HG03354 (cell line): Measurements from ENCODE around the gene GAS7.
"Not testable (repeated sequence)": the region's sequence is repeated elsewhere in the genome, so short reads cannot be mapped to it uniquely, and the experiment has no call there.

Experiments
- ATAC-seq: cut with Tn5 transposase; IDR thresholded peaks from one replicate; pipeline ENCODE4 v1.9.1; 2021; ENCODE audit warnings: mild to moderate bottlenecking; ENCODE audit not compliant: unreplicated experiment, poor library complexity, severe bottlenecking

Gene GAS7

GRCh38 chr17:10010752-10011151, 187.7 kb downstream of the GAS7 start:
- ATAC-seq: no peak

DNA sequence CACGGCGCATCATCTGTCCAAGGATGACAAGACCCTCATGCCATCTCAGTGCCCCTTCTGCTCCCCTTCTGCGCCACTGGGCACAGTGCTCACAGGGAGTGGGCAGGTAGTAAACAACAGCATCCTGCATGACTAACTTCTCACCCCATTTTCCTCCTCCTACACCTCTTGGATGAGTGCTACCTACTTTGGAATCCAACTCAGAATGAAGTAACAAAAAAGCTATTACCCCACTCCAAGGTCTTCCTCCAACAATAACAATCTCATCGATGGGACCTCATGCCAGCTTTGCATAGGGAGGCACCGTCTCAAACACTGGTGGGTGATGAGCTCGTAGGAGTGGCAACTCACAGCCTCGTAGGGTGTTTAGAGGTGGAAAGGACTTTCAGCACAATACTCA, 194.7 kb downstream of the GAS7 start:
- no peak for ATAC-seq

GRCh38 chr17:10002567-10003360, 195.6 kb downstream of the GAS7 start:
- not testable (repeated sequence) for ATAC-seq

- no peak for ATAC-seq
These were observed 197.0 kb downstream of the GAS7 start for GRCh38 chr17:10001306-10001873.

DNA sequence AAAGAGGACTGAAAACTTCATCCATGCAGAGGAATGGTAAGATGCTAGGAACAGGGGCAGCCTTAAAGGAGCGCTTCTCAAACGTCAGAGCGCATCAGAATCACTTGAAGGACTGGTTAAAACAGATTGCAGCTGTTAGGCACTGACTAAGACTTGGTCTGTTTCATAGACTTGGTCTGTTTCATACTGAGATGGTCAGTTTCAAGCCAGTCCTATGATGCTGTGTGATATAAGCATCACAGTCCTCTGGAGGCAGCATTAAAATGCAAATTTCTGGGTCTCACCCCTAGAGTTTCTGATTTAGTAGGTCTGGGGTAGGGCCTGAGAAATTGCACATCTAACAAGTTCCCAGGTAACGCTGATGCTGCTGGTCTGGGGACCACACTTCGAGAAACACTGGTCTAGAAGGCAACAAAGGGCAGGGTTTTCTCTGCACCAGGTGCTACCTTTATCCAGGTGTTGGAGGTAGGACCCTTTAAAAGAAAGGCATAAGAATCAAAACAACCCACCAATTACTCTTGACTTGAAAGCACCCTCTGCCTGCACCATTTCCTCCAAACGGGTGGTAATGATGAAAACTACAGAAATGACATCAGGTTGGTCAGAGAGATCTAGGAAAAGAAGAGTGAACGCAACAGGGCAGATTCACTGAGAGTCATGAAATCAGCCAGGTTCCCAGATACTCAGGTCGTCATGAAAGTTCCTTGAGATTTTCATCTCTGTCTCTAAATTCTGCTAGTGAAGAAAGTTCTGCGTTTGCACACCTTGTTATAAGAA, 198.3 kb downstream of the GAS7 start:
- ATAC-seq: no peak

DNA sequence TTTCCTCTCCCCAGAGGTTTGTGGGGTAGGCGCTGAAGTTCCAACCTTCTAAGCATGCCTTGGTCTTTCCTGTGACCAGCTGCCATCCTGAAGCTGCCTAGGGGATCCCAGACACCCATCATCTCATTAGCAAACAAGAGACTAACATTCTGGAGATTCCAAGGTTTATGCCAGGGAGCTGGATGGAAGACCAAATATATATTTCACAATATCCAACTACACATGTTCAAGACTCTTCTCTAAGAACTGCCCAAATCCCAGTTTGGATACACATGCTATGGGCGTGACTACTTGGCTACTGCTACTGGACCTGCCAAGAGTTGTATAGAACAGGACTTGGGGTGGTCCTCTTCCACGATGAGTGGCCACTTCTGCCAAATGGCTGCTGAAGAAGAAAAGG, 200.3 kb downstream of the GAS7 start:
- ATAC-seq: no peak

DNA sequence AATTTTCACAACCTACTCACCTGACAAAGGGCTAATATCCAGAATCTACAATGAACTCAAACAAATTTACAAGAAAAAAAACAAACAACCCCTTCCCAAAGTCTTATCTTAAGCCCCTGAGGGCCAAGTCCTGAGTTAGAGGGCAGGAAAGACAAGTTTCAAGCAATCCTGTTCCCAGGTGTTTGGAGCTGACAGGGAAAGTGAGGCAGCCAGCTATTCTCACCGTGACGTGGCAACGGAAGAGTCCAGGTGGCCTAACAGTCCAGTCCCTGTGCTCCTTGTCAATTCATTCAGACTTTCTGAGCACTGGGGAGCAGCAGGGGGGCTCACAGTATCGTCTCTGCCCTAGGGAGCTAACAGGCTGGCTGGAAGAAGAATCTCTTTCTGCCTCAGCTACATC, 203.6 kb downstream of the GAS7 start:
- ATAC-seq: no peak

GRCh38 chr17:9991796-9992195, 206.6 kb downstream of the GAS7 start:
- no peak for ATAC-seq

- ATAC-seq: no peak
These were observed 207.1 kb downstream of the GAS7 start for GRCh38 chr17:9991351-9991750.

GRCh38 chr17:9987779-9988585, 210.4 kb downstream of the GAS7 start:
- ATAC-seq: no peak

DNA sequence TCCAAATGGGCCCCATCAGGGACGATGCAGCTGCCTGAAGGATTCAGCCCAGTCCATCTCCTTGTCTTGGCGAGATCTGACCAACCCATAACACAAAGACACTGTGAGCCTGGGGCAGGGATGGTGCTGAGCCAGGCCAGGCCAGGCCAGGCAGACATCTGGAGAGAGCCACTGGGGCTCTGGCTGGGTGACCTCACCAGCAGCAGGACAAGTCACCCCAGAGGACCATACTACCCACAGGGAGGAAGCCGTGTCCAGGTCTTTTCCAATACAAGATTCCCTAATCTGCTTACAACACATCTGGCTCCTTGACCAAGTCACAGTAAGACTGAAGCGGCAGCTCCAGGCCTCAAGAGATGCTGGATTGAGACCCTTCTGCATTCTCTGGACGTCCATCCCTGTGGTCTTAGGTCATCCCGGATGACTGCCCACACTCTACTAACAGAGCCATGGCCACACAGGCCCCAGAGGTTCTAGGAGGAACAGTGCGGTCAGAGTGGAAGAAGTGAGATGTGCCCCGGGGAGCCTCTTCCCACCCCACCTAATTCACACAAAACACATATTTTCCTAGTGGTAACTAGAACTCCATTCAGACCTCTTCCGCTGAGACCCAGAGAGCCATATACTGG, 211.5 kb downstream of the GAS7 start:
- ATAC-seq: no peak

- no peak for ATAC-seq
These were observed 212.8 kb downstream of the GAS7 start for GRCh38 chr17:9985646-9986045.

- ATAC-seq: no peak
These were observed 213.6 kb downstream of the GAS7 start for GRCh38 chr17:9984768-9985167.

DNA sequence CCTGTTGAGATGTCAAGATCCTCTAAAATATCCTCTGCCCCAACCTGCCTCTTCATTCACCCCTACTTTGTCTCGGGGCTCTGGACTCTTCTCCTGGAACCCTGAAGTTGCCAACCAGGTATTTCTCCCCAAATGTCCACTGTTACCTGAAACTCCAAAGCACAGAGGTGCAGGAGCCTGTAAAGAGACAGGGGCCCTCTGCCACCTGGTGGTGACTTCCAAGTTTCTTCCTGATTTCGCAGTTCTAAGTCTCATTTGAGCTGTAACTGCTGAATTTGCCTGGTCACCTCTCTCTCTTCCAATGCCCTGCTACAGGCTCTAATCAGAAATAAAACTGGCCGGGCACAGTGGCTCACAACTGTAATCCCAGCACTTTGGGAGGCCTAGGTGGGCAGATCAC, 216.2 kb downstream of the GAS7 start:
- ATAC-seq: no peak

- ATAC-seq: no peak
These were observed 217.0 kb downstream of the GAS7 start for GRCh38 chr17:9981344-9981915.

DNA sequence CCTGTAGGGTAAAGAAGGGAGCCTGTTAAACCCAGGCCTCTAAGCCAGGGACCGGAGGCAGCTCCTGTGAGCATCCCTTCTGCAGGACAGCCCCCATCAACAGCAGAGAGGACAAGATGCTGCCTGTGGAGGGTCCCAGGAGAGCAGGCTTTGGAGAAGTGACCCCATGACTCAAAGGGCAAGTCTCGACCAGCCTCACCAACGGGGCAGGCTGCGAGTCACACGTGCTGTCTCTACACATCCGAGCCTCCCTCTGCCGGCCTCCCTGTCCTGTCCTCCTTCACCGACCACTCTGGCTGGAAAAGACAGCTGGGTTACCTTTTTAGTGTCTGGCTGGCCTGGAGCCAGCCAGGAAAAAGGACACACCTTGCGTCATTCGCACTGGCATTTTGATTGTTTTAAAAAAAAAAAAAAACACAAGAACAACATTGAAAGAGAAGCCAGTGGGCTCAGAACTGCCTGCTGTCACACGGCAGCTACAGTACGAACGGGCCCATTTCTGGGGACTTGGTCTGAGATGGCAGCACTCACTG, 218.9 kb downstream of the GAS7 start:
- no peak for ATAC-seq

DNA sequence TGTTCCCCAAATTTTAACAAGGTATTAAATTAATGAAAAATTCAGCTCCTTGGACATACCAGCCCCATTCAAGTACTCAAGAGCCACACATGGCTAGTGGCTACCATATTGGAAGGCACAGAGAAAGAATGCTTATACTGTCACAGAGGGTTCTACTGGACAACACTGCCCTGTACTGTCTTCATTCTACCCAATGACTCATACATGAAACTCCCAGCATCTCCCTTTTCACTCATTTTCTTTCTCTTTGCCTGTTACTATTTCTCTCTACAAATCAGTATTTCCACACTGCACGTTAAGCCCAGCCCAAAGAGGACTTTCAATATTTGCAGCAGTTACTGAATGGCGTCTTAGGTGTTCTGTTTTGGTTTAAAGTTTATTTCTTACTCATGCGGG, 221.2 kb downstream of the GAS7 start:
- ATAC-seq: no peak

DNA sequence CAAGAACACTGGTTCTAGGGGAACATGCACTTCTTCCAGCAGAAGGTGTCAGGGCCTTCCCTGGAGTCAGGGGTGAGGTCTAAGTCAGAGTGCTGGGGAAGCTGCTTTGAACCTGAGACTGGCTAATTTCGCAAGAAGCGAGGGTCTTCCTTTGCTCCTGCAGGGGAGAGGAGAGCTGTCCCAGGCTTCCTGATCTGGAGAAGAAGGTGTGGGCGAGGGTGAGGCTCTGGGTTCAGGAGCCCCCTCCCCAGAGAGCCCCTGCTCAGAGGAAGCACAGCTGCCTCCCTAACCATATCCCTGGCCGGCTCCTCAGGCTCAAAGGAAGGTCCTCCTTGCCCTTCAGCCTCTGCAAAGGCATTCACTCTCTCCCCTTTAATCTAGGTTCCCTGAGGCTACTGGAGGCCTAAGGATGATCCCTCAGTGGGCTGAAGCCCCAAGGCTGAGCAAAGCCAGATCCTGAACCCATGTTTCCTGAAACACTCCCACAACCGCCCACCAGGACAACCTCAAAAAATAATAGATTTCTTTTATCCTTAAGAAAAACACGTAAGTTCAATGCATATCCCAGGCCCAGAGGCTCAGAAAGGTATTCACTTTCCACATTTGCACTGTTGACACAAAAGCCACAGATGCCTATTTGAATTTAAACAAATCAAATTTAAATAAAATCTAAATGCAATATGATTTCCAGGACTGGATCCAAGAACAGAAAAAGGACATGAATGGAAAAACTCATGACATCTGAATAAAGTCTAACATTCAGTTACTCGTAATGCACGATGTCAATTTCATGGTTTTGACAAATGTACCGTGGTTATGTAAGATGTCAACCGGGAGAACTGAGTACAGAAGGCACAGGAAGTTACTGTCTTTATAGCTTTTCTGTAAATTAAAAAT, 221.9 kb downstream of the GAS7 start:
- no peak for ATAC-seq
